K562 (cell line): ENCODE results near the gene PRPF38A. TPM values are rescaled to one million over a fixed set of nuclear protein-coding genes. Genes with fewer than 3 reads are reported as not detected.

Experiments
- BCL6 ChIP-seq: fragments of 250-450 bp; sonication (Bioruptor Pico); IDR thresholded peaks from 2 replicates; pipeline ENCODE4 v1.4.0; 2020
- DMBX1 ChIP-seq: fragments of 250-450 bp; sonication (Bioruptor Pico); IDR thresholded peaks from 2 replicates; pipeline ENCODE4 v1.8.0; 2022; ENCODE audit warnings: inconsistent platforms, mild to moderate bottlenecking, moderate library complexity, borderline replicate concordance
- DNMT1 ChIP-seq: fragments of 450-650 bp; IDR thresholded peaks from 2 replicates; pipeline ENCODE4 v1.6.1; 2016; ENCODE audit warnings: antibody characterized with exemption, mild to moderate bottlenecking
- FOXJ2 ChIP-seq: fragments of 200-800 bp; sonication (Bioruptor generic); IDR thresholded peaks from 2 replicates; pipeline ENCODE4 v1.6.1; 2016; ENCODE audit warnings: missing genetic modification characterization, missing compliant biosample characterization
- GTF2E2 ChIP-seq: fragments of 200-800 bp; sonication (Bioruptor generic); IDR thresholded peaks from 2 replicates; pipeline ENCODE4 v1.6.1; 2016; ENCODE audit warnings: missing genetic modification characterization, missing compliant biosample characterization
- MCM3 ChIP-seq: fragments of 450-650 bp; IDR thresholded peaks from 2 replicates; pipeline ENCODE4 v1.6.1; 2016
- RBM17 ChIP-seq: fragments of 200-400 bp; formaldehyde crosslinking; IDR thresholded peaks from 2 replicates; pipeline ENCODE4 v1.6.1; 2017; ENCODE audit warnings: low read depth, mild to moderate bottlenecking, low read length, borderline replicate concordance
- TEAD4 ChIP-seq, 2 experiments: sonication (generic) in 1 of 2; formaldehyde crosslinking in 1 of 2; IDR thresholded peaks; 2 replicates each; pipeline versions ENCODE4 v1.6.1 to v1.8.0; 2012 to 2022; ENCODE audit warnings: borderline replicate concordance in 1 of 2, inconsistent platforms in 1 of 2, low read length in 1 of 2, mild to moderate bottlenecking in 1 of 2, missing genetic modification reagents in 1 of 2
- TGIF2 ChIP-seq: sonication (generic); formaldehyde crosslinking; IDR thresholded peaks from 2 replicates; pipeline ENCODE4 v1.8.1; 2022; ENCODE audit warnings: mild to moderate bottlenecking, missing genetic modification reagents, moderate library complexity
- ZBED1 ChIP-seq: IDR thresholded peaks from 2 replicates; pipeline ENCODE4 v1.6.1; 2014
- ZBTB7A ChIP-seq: IDR thresholded peaks from 2 replicates; pipeline ENCODE4 v1.6.1; 2011; ENCODE audit warnings: low read depth, mild to moderate bottlenecking, low read length, moderate library complexity, borderline replicate concordance; ENCODE audit not compliant: control insufficient read depth
- ZNF175 ChIP-seq: fragments of 200-800 bp; sonication (Bioruptor generic); IDR thresholded peaks from 2 replicates; pipeline ENCODE4 v1.6.1; 2016; ENCODE audit warnings: low read depth, mild to moderate bottlenecking, missing genetic modification characterization, missing compliant biosample characterization
- ZNF184 ChIP-seq: sonication (generic); formaldehyde crosslinking; IDR thresholded peaks from 2 replicates; pipeline ENCODE4 v1.5.0; 2020; ENCODE audit warnings: missing genetic modification reagents
- ZNF408 ChIP-seq: fragments of 250-450 bp; sonication (Bioruptor Pico); IDR thresholded peaks from 2 replicates; pipeline ENCODE4 v1.4.0; 2020; ENCODE audit warnings: low read depth, mild to moderate bottlenecking, moderate library complexity
- polyA plus RNA-seq, 8 experiments: library from polyadenylated mRNA; depleted of rRNA in 4 of 8; stranded (reverse) in 5 of 8; unstranded in 3 of 8; fragments of >200 nt; fragmentation: Nextera tagmentation in 2 of 8; fragmentation: Illumina TruSeq in 1 of 8; extraction: Ambion mirVana in 2 of 8; extraction: Trizol in 1 of 8; gene quantifications; 2 replicates each; pipeline versions ENCODE4 v1.2.1 to v1.2.3, GENCODE V29; 2011 to 2014; ENCODE audit warnings: inconsistent platforms in 1 of 8, missing spikeins in 1 of 8
- total RNA-seq, 7 experiments: library from RNA; depleted of rRNA in 6 of 7; stranded (reverse); fragments of >200 nt in 6 of 7; fragmentation: Illumina TruSeq in 2 of 7; extraction: Trizol in 2 of 7; gene quantifications; 2 replicates each; pipeline versions ENCODE4 v1.2.1 to v1.2.3, GENCODE V29; 2011 to 2021; ENCODE audit warnings: low replicate concordance in 1 of 7
- TF ChIP-seq, protein P1 (sequence below): sonication (generic); formaldehyde crosslinking; IDR thresholded peaks from 2 replicates; pipeline ENCODE4 v1.8.0; 2022; ENCODE audit warnings: mild to moderate bottlenecking, missing genetic modification reagents
- TF ChIP-seq, protein P2 (sequence below): fragments of 450-650 bp; formaldehyde crosslinking; IDR thresholded peaks from 2 replicates; pipeline ENCODE4 v1.4.0; 2020; ENCODE audit warnings: mild to moderate bottlenecking, mixed read lengths
- TF ChIP-seq, protein P3 (sequence below): fragments of 450-650 bp; formaldehyde crosslinking; IDR thresholded peaks from 2 replicates; pipeline ENCODE4 v1.4.0; 2020; ENCODE audit warnings: mild to moderate bottlenecking, moderate library complexity
- TF ChIP-seq, protein P4 (sequence below): sonication (generic); formaldehyde crosslinking; IDR thresholded peaks from 2 replicates; pipeline ENCODE4 v1.8.0; 2022; ENCODE audit warnings: missing genetic modification reagents, mild to moderate bottlenecking, moderate library complexity, borderline replicate concordance
- TF ChIP-seq, protein P5 (sequence below): sonication (generic); formaldehyde crosslinking; IDR thresholded peaks from 2 replicates; pipeline ENCODE4 v1.8.0; 2022; ENCODE audit warnings: mild to moderate bottlenecking, missing genetic modification reagents, borderline replicate concordance

PRPF38A gene
- total and polyA plus RNA-seq, 9 of the 15 experiments (the other 6 are each of a cell fraction or from before 2014, with no cell fraction given): 53.6 to 198 (median 89.2) TPM

DNA sequence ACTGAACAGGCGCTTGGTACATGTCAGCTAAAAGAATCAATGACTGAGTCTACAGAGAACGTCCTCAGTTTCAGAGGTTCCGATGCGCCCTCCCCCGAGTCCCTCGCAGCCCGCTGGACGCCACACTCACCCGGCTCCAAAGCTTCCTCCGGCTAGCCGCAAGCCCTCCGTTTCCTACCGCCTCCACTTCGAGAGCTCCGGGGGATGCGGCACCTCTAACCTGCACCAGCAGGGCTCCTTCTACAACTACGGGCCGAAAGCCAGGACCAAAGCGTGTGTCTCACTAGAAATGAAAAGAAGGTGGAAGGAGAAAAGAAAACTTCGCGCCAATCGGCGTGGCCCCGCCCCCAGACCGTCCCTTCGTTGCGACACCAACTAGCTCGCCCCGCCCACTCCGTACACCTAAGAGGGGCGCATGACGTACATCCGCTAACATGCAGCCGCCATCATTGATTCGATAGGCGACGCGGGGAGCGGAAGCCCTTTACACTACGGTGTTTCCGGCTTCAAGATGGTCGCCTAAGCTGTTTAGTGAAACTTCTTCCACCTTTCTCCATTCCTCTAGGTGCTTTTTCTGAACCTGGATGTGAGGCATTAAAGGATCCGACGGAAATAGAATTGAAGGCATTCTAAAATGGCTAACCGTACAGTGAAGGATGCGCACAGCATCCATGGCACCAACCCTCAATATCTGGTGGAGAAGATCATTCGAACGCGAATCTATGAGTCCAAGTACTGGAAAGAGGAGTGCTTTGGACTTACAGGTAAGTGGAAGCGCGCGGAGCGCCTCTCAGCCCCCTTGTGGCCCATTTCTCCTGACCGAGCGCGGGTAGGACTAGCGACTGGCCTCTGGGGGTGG is at the start of gene PRPF38A, which contains the start of gene ORC1 (continued):
- TF ChIP-seq, protein P1, sequence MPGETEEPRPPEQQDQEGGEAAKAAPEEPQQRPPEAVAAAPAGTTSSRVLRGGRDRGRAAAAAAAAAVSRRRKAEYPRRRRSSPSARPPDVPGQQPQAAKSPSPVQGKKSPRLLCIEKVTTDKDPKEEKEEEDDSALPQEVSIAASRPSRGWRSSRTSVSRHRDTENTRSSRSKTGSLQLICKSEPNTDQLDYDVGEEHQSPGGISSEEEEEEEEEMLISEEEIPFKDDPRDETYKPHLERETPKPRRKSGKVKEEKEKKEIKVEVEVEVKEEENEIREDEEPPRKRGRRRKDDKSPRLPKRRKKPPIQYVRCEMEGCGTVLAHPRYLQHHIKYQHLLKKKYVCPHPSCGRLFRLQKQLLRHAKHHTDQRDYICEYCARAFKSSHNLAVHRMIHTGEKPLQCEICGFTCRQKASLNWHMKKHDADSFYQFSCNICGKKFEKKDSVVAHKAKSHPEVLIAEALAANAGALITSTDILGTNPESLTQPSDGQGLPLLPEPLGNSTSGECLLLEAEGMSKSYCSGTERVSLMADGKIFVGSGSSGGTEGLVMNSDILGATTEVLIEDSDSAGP (CRISPR knock-in tag): no peak
- TF ChIP-seq BCL6 (CRISPR knock-in tag) (no peak), DNMT1 (no peak), TEAD4 (IDR thresholded peaks at IDR 0.05; ENCODE audit: low read length) (peak; percentile 70), TEAD4 (CRISPR knock-in tag; IDR thresholded peaks at IDR 0.05; ENCODE audit: borderline replicate concordance) (no peak), TGIF2 (peak; percentile 76; the same call in 1 of the 2 replicates), ZNF184 (CRISPR knock-in tag) (no peak), GTF2E2 (tag) (peak; percentile 92; the same call in 1 of the 2 replicates), ZBTB7A (no peak), RBM17 (no peak), DMBX1 (0 out of 2 replicates have a peak, but pooled peaks have one; percentile 55), FOXJ2 (tag) (peak; percentile 65), MCM3 (no peak), ZBED1 (no peak; the same call in 1 of the 2 replicates), ZNF408 (CRISPR knock-in tag) (no peak), ZNF175 (peak; percentile 62; the same call in 1 of the 2 replicates)
- TF ChIP-seq, protein P2, sequence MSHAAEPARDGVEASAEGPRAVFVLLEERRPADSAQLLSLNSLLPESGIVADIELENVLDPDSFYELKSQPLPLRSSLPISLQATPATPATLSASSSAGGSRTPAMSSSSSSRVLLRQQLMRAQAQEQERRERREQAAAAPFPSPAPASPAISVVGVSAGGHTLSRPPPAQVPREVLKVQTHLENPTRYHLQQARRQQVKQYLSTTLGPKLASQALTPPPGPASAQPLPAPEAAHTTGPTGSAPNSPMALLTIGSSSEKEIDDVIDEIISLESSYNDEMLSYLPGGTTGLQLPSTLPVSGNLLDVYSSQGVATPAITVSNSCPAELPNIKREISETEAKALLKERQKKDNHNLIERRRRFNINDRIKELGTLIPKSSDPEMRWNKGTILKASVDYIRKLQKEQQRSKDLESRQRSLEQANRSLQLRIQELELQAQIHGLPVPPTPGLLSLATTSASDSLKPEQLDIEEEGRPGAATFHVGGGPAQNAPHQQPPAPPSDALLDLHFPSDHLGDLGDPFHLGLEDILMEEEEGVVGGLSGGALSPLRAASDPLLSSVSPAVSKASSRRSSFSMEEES (CRISPR knock-in tag): no peak
- TF ChIP-seq, protein P3, sequence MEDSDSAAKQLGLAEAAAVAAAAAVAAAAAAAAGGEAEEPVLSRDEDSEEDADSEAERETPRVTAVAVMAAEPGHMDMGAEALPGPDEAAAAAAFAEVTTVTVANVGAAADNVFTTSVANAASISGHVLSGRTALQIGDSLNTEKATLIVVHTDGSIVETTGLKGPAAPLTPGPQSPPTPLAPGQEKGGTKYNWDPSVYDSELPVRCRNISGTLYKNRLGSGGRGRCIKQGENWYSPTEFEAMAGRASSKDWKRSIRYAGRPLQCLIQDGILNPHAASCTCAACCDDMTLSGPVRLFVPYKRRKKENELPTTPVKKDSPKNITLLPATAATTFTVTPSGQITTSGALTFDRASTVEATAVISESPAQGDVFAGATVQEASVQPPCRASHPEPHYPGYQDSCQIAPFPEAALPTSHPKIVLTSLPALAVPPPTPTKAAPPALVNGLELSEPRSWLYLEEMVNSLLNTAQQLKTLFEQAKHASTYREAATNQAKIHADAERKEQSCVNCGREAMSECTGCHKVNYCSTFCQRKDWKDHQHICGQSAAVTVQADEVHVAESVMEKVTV (CRISPR knock-in tag): no peak
- TF ChIP-seq, protein P4, sequence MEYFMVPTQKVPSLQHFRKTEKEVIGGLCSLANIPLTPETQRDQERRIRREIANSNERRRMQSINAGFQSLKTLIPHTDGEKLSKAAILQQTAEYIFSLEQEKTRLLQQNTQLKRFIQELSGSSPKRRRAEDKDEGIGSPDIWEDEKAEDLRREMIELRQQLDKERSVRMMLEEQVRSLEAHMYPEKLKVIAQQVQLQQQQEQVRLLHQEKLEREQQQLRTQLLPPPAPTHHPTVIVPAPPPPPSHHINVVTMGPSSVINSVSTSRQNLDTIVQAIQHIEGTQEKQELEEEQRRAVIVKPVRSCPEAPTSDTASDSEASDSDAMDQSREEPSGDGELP (CRISPR knock-in tag): peak; percentile 76; the same call in 1 of the 2 replicates
- TF ChIP-seq, protein P5, sequence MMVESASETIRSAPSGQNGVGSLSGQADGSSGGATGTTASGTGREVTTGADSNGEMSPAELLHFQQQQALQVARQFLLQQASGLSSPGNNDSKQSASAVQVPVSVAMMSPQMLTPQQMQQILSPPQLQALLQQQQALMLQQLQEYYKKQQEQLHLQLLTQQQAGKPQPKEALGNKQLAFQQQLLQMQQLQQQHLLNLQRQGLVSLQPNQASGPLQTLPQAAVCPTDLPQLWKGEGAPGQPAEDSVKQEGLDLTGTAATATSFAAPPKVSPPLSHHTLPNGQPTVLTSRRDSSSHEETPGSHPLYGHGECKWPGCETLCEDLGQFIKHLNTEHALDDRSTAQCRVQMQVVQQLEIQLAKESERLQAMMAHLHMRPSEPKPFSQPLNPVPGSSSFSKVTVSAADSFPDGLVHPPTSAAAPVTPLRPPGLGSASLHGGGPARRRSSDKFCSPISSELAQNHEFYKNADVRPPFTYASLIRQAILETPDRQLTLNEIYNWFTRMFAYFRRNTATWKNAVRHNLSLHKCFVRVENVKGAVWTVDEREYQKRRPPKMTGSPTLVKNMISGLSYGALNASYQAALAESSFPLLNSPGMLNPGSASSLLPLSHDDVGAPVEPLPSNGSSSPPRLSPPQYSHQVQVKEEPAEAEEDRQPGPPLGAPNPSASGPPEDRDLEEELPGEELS (CRISPR knock-in tag): no peak
